ENCODE results near the gene MRPS22. TPM values are rescaled to one million over a fixed set of nuclear protein-coding genes. Genes with fewer than 3 reads are reported as not detected.

Gene MRPS22
- total RNA-seq, 1 donor from 2014 or later = 87.7 TPM

GRCh38 chr3:139322346-139322745 lies 21.5 kb upstream of the MRPS22 start:
- Histone ChIP-seq H3K27ac (replicated peaks) (no peak overlapping the region), H3K27me3 (ENCODE audit: low read depth) (peaks cover 24% of the 10 kb centered on the region), H3K4me1 (no peaks in the 10 kb centered on the region), H3K9me3 (replicated peaks) (no peaks in the 10 kb centered on the region), H3K4me3 (no peak overlapping the region), H3K36me3 (no peaks in the 10 kb centered on the region)
- intact Hi-C loops (cut with micrococcal nuclease) = no loop called here
- no peak for DNase-seq
- no peak for TF ChIP-seq CTCF (IDR thresholded peaks at IDR 0.05; ENCODE audit: borderline replicate concordance)

- intact Hi-C loops (cut with micrococcal nuclease) = no loop called here
- no peak for DNase-seq
Observed at GRCh38 chr3:139323146-139323545, 20.7 kb upstream of the MRPS22 start.

GRCh38 chr3:139324456-139324855 lies 19.4 kb upstream of the MRPS22 start:
- no peak for TF ChIP-seq CTCF (IDR thresholded peaks at IDR 0.05; ENCODE audit: borderline replicate concordance)
- Histone ChIP-seq H3K4me3 (no peak overlapping the region), H3K9me3 (replicated peaks) (no peaks in the 10 kb centered on the region), H3K36me3 (no peaks in the 10 kb centered on the region), H3K27me3 (ENCODE audit: low read depth) (peaks cover 19% of the 10 kb centered on the region), H3K4me1 (peaks cover 5% of the 10 kb centered on the region), H3K27ac (replicated peaks) (no peak overlapping the region)
- DNase-seq = no peak
- intact Hi-C loops (cut with micrococcal nuclease) = no loop called here

More at GRCh38 chr3:139323146-139323545, 20.7 kb upstream of the MRPS22 start:
- no peaks in the 10 kb centered on the region for H3K9me3 ChIP-seq (replicated peaks)
- H3K27ac ChIP-seq (replicated peaks) = no peak overlapping the region
- peaks cover 16% of the 10 kb centered on the region for H3K27me3 ChIP-seq (ENCODE audit: low read depth)
- no peaks in the 10 kb centered on the region for H3K36me3 ChIP-seq
- H3K4me1 ChIP-seq = no peaks in the 10 kb centered on the region
- no peak overlapping the region for H3K4me3 ChIP-seq
- no peak for TF ChIP-seq CTCF (IDR thresholded peaks at IDR 0.05; ENCODE audit: borderline replicate concordance)

- intact Hi-C loops (cut with micrococcal nuclease) = loop anchor here (5.0 kb wide), 1 partner anchor 213 kb away; no protein-coding TSS in a partner anchor
- Histone ChIP-seq H3K27me3 (ENCODE audit: low read depth) (peaks cover 30% of the 10 kb centered on the region), H3K4me3 (no peak overlapping the region), H3K27ac (replicated peaks) (no peak overlapping the region), H3K36me3 (no peaks in the 10 kb centered on the region), H3K9me3 (replicated peaks) (no peaks in the 10 kb centered on the region), H3K4me1 (peaks cover 8% of the 10 kb centered on the region)
- DNase-seq = peak; percentile 24
- TF ChIP-seq CTCF (IDR thresholded peaks at IDR 0.05; ENCODE audit: borderline replicate concordance) = no peak
Observed at GRCh38 chr3:139325551-139325950, 18.3 kb upstream of the MRPS22 start.

- intact Hi-C loops (cut with micrococcal nuclease) = loop anchor here (5.0 kb wide), 1 partner anchor 214 kb away; no protein-coding TSS in a partner anchor
- no peaks in the 10 kb centered on the region for H3K9me3 ChIP-seq (replicated peaks)
- peaks cover 35% of the 10 kb centered on the region for H3K27me3 ChIP-seq (ENCODE audit: low read depth)
- DNase-seq = no peak
- TF ChIP-seq CTCF (IDR thresholded peaks at IDR 0.05; ENCODE audit: borderline replicate concordance) = no peak
- H3K4me1 ChIP-seq = peaks cover 8% of the 10 kb centered on the region
- H3K4me3 ChIP-seq = no peak overlapping the region
- H3K36me3 ChIP-seq = no peaks in the 10 kb centered on the region
- no peak overlapping the region for H3K27ac ChIP-seq (replicated peaks)
Observed at GRCh38 chr3:139326131-139326530, 17.7 kb upstream of the MRPS22 start.

Data from left ventricle myocardium inferior (tissue), 1 donor.